ENCODE measurements around the gene SLC2A3. TPM values are rescaled to one million over a fixed set of nuclear protein-coding genes. Genes with fewer than 3 reads are reported as not detected.
"Not testable (repeated sequence)": the region's sequence is repeated elsewhere in the genome, so short reads cannot be mapped to it uniquely, and the experiment has no call there.

Gene SLC2A3
- total RNA-seq, 1 experiment from 2014 or later: 10.5 TPM

- no peak for ATAC-seq
- H3K27me3 ChIP-seq (ENCODE audit: insufficient read depth, low read length): no peaks in the 10 kb centered on the region
- intact Hi-C loops (cut with micrococcal nuclease): no loop called here
- no peak overlapping the region for H3K4me2 ChIP-seq (ENCODE audit: low read length)
- CTCF ChIA-PET: no interaction called here
- BruUV-seq (replicated peaks): no TSS peak
- POLR2A ChIA-PET: no interaction called here
- no peaks in the 10 kb centered on the region for H3K9me3 ChIP-seq (ENCODE audit: control insufficient read depth in 1 of 2, insufficient read depth in 1 of 2, low read depth in 1 of 2, low read length in 2 of 2)
- no peaks in the 10 kb centered on the region for H3K36me3 ChIP-seq (ENCODE audit: control insufficient read depth in 1 of 2, insufficient read depth in 2 of 2, low read length in 2 of 2)
- DNase-seq (ENCODE audit: low read depth, low spot score): no peak
- TF ChIP-seq SRF (IDR thresholded peaks at IDR 0.05; ENCODE audit: low read depth) (no peak), POLR2AphosphoS5 (IDR thresholded peaks at IDR 0.05; ENCODE audit: low read depth, low read length) (no peak), ELF1 (IDR thresholded peaks at IDR 0.05; ENCODE audit: borderline replicate concordance, low read depth) (no peak), EZH2 (IDR thresholded peaks at IDR 0.05) (no peak), ZNF274 (IDR thresholded peaks at IDR 0.05; ENCODE audit: low read depth, low read length) (no peak), CBX3 (IDR thresholded peaks at IDR 0.05; ENCODE audit: low read depth) (no peak), EGR1 (IDR thresholded peaks at IDR 0.05; ENCODE audit: low read depth) (no peak), YY1 (IDR thresholded peaks at IDR 0.05; ENCODE audit: extremely low read depth, insufficient replicate concordance, low read depth, low read length) (no peak), ATF3 (IDR thresholded peaks at IDR 0.05) (no peak), FOSL1 (IDR thresholded peaks at IDR 0.05; ENCODE audit: low read depth) (no peak), REST (IDR thresholded peaks at IDR 0.05; ENCODE audit: low read depth) (no peak), SIN3A (IDR thresholded peaks at IDR 0.05; ENCODE audit: low read depth) (no peak)
- no peaks in the 10 kb centered on the region for H3K9me2 ChIP-seq (ENCODE audit: insufficient read depth)
- H3K27ac ChIP-seq (ENCODE audit: low read depth, low read length): no peak overlapping the region
- no peak overlapping the region for H3K4me3 ChIP-seq (replicated peaks in 1 of 2; ENCODE audit: low read depth in 1 of 2, low read length in 2 of 2)
- H4K20me1 ChIP-seq (ENCODE audit: insufficient read depth): no peaks in the 10 kb centered on the region
- RAD21 ChIA-PET (ENCODE audit: low non-redundant PET in 1 of 2, low total read pairs in 2 of 2, uncharacterized antibody in 2 of 2, unreplicated experiment in 2 of 2): no interaction called here
- no peak overlapping the region for H2AFZ ChIP-seq (ENCODE audit: low read depth, low read length, poor library complexity, severe bottlenecking)
- peaks cover 15 to 41% of the 10 kb centered on the region in 2 experiments for H3K4me1 ChIP-seq (ENCODE audit: control insufficient read depth in 1 of 2, insufficient read depth in 2 of 2, low read length in 2 of 2)
- no peaks in the 10 kb centered on the region for H3K79me2 ChIP-seq (ENCODE audit: insufficient read depth, low read length)
- H3K9ac ChIP-seq (ENCODE audit: low read length): no peak overlapping the region
Measured at GRCh38 chr12:7984900-7985299, 48.9 kb upstream of the SLC2A3 start.

- H2AFZ ChIP-seq (ENCODE audit: low read depth, low read length, poor library complexity, severe bottlenecking); DNase-seq (ENCODE audit: low read depth, low spot score); H3K4me2 ChIP-seq (ENCODE audit: low read length); ATAC-seq; H3K27me3 ChIP-seq (ENCODE audit: insufficient read depth, low read length); H3K27ac ChIP-seq (ENCODE audit: low read depth, low read length); H3K9me2 ChIP-seq (ENCODE audit: insufficient read depth); H3K4me3 ChIP-seq (replicated peaks in 1 of 2; ENCODE audit: low read depth in 1 of 2, low read length in 2 of 2); BruUV-seq (replicated peaks); H4K20me1 ChIP-seq (ENCODE audit: insufficient read depth); H3K9ac ChIP-seq (ENCODE audit: low read length); intact Hi-C loops (cut with micrococcal nuclease); H3K36me3 ChIP-seq (ENCODE audit: control insufficient read depth in 1 of 2, insufficient read depth in 2 of 2, low read length in 2 of 2); H3K79me2 ChIP-seq (ENCODE audit: insufficient read depth, low read length); H3K9me3 ChIP-seq (ENCODE audit: control insufficient read depth in 1 of 2, insufficient read depth in 1 of 2, low read depth in 1 of 2, low read length in 2 of 2): not testable (repeated sequence)
- RAD21 ChIA-PET (ENCODE audit: low non-redundant PET in 1 of 2, low total read pairs in 2 of 2, uncharacterized antibody in 2 of 2, unreplicated experiment in 2 of 2): interaction anchor here in 1 of 2 experiments (0.7 kb wide), 1 partner anchor 39 kb away, joined by 3 read pairs; no protein-coding TSS in a partner anchor
- peaks cover 15 to 42% of the 10 kb centered on the region in 2 experiments for H3K4me1 ChIP-seq (ENCODE audit: control insufficient read depth in 1 of 2, insufficient read depth in 2 of 2, low read length in 2 of 2)
- POLR2A ChIA-PET: interaction anchor here (0.7 to 1.0 kb wide), 3 partner anchors 9 to 257 kb away, joined by 3 to 4 read pairs (median 3); no protein-coding TSS in a partner anchor
- CTCF ChIA-PET: interaction anchor here (3.4 kb wide), 1 partner anchor 50 kb away, joined by 10 read pairs; no protein-coding TSS in a partner anchor
Measured at GRCh38 chr12:7983460-7983859, 47.5 kb upstream of the SLC2A3 start.

All from HCT116 (cell line).